Lower leg skin (tissue), 4 donors: ENCODE data around the gene PRAMEF15. TPM values are rescaled to one million over a fixed set of nuclear protein-coding genes. Genes with fewer than 3 reads are reported as not detected.
A peak's percentile ranks its signal among the peaks of the same experiment; 100 is the strongest.
"Not testable (repeated sequence)": the region's sequence is repeated elsewhere in the genome, so short reads cannot be mapped to it uniquely, and the experiment has no call there.

ENCODE experiments used
- DNase-seq, 2 donors: peaks; one replicate each; pipeline ENCODE4 v3.0.0-alpha.2; 2019; ENCODE audit warnings: low spot score in 2 of 2
- H3K4me3 ChIP-seq: fragments of 200-600 bp; sonication (generic); 2 replicates; pipeline ENCODE4 v1.5.1; 2017; ENCODE audit warnings: mild to moderate bottlenecking, low read depth; ENCODE audit not compliant: poor library complexity, severe bottlenecking
- WGBS, 2 donors: methylation state at CpG; one replicate each; pipeline ENCODE4 v1.1.5; 2018; 5-methylcytosine and 5-hydroxymethylcytosine counted together
- intact Hi-C: fragments of 100-400 bp; cut with DNase I; formaldehyde crosslinking; loops from one replicate; pipeline ENCODE4 v1.15.0; 2023; ENCODE audit warnings: low total_unique reads
- total RNA-seq, 4 donors: library from RNA; depleted of rRNA; stranded (reverse); fragments of >200 nt; gene quantifications; one replicate each; pipeline ENCODE4 v1.1.0, GENCODE V29; 2016

PRAMEF15 gene
- total RNA-seq, result not detected

DNA sequence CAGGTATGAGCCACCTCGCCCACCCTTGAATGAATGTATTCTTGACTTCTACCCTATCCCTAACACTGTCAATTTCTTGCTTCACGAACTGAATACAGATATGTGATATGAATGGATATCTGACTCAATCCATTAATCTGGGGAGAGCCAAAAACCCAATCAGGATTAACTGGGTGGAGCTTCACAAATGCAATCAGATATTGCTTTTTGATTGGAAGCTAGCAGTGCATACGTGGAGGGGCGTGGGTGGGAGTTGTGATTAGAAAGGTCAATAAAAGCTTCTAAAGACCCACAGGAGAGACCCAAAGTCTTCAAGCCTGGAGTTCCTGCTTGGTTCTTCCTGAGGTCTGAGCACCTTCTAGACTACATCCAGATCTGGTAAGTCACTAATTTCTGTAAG is at the start of gene PRAMEF15:
TSS of gene PRAMEF15 (plus strand) at position 301 of the 400 bp plus-strand sequence. CDS start 2,827 bp downstream, outside the sequence.
- DNase-seq, H3K4me3 ChIP-seq, intact Hi-C loops: not testable (repeated sequence)
- 51 to 58% methylated on average over 3 to 4 of the region's 4 CpGs for WGBS, 2 donors

DNA sequence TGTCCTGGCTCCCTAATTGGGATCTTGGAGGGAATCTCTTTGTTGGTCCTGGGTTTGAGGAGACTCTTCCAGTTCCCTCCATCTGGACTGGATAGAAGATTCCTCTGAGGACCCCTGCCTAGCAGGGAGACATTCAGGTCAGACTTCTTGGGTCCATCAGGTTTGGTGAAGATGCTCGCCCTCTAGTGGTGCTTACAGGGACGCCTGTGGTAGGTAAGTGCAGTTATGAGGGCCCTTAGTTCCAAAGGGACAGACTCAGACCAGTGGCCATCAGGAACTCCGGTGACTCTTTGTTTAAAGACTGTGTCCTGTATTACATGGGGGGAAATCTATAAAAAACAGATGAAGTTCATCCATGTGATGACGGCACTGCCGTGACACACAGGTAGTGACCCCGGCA is 38.4 kb upstream of the PRAMEF15 start:
- H3K4me3 ChIP-seq, intact Hi-C loops, DNase-seq: not testable (repeated sequence)
- WGBS, 2 donors, result 58% methylated on average over 5 of the region's 6 CpGs; no CpG with 5 or more reads in 1 of the 2 donors

- H3K4me3 ChIP-seq, DNase-seq, intact Hi-C loops: not testable (repeated sequence)
- 67 to 72% methylated on average over 3 of the region's 3 CpGs for WGBS, 2 donors
Observed at GRCh38 chr1:13279617-13280016, 35.8 kb upstream of the PRAMEF15 start.

- intact Hi-C loops, DNase-seq, H3K4me3 ChIP-seq: not testable (repeated sequence)
- WGBS, 2 donors, result no CpG with 5 or more reads among the region's 1 CpG
Observed at GRCh38 chr1:13285037-13285436, 30.3 kb upstream of the PRAMEF15 start, which contains the start of gene PRAMEF8. TSS of gene PRAMEF8 (minus strand) at chr1:13285137. CDS start at chr1:13284091, 1,046 bp downstream.

DNA sequence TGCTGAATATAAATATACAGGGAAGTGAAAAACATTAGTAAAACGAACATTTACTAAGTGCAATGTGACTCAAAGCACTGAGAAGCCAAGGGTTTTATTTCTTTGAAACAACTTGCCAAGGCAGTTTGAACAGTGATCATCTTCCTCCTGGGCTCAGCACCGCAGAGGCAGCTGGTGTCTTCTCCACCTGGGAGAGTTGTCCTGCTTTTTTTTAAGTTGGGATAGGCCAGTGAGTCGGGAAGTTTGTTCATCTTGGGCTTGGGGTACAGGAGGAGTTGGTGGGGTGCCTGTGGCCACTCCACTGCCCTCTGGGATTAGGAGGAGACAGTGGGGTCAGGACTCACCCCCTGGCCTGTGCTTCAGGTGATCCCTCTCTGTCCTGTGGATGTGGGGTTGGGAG is 26.4 kb upstream of the PRAMEF15 start:
- intact Hi-C loops, DNase-seq, H3K4me3 ChIP-seq: not testable (repeated sequence)
- WGBS, 2 donors, result 48 to 100% methylated on average over 1 to 3 of the region's 3 CpGs

DNA sequence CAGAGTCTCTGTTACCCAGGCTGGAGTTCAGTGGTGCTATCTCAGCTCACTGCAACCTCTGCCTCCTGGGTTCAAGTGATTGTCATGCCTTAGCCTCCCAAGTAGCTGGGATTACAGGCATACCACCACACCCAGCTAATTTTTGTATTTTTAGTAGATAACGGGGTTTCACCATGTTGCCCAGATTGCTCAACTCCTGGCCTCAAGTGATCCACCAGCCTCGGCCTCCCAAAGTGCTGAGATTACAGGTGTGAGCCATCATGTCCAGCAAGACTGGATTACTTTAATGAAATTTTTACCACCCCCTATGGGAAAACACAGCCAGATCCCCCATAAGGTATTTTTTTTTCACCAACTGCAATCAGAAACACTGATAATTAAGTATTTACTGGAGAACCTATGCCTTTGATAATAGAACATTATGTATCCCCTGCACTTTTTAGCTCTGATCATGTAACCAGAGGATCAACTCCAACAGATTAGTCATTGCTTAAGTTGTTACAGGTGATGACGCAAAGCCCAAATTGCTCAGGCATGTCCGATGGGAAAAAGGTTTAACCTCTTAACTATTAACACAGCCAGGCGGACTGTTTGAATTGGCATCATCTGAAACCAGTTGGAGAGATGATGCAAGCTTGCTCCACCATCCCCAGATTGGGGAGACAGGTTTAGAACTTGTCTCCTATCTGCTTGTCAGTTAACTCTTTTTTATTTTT is 18.0 kb upstream of the PRAMEF15 start:
- intact Hi-C loops, DNase-seq, H3K4me3 ChIP-seq: not testable (repeated sequence)
- 58 to 78% methylated on average over 2 of the region's 5 CpGs for WGBS, 2 donors

- WGBS, 2 donors, result 100% methylated on average over 2 of the region's 27 CpGs; no CpG with 5 or more reads in 1 of the 2 donors
- intact Hi-C loops, H3K4me3 ChIP-seq, DNase-seq: not testable (repeated sequence)
Observed at GRCh38 chr1:13298699-13299098, 16.7 kb upstream of the PRAMEF15 start.

- DNase-seq, H3K4me3 ChIP-seq, intact Hi-C loops: not testable (repeated sequence)
Observed at GRCh38 chr1:13302197-13302596, 13.2 kb upstream of the PRAMEF15 start.

GRCh38 chr1:13303239-13303638 is 12.1 kb upstream of the PRAMEF15 start, which contains the start of gene PRAMEF33:
TSS of gene PRAMEF33 (plus strand) at chr1:13303539. CDS start at chr1:13305955, 2,416 bp downstream.
- intact Hi-C loops, H3K4me3 ChIP-seq, DNase-seq: not testable (repeated sequence)
- WGBS, 2 donors, result no CpG with 5 or more reads among the region's 1 CpG

DNA sequence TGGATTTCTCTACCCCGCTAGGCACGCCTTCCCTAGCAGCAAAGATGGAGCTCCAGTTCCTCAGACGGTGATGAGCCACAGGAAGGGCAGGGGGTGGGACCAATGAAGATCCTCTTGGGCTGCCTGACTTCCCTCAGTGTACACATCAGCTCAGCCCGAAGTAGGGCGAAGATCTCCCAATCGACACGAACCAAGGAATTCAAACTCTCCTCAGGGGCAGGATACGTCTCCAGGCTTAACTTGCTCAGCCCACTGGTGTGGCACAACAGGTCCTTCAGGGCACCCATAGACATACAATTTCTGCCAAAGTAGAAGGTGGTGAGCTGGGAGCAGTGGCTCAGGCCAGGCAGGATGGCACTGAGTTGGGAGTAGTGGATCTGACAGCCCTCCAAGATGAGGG is 27.1 kb downstream of the PRAMEF15 start:
- peak in 1 of 2 donors; percentile 57 for DNase-seq
- 80 to 82% methylated on average over 8 of the region's 8 CpGs for WGBS, 2 donors
- intact Hi-C loops, H3K4me3 ChIP-seq: not testable (repeated sequence)

DNA sequence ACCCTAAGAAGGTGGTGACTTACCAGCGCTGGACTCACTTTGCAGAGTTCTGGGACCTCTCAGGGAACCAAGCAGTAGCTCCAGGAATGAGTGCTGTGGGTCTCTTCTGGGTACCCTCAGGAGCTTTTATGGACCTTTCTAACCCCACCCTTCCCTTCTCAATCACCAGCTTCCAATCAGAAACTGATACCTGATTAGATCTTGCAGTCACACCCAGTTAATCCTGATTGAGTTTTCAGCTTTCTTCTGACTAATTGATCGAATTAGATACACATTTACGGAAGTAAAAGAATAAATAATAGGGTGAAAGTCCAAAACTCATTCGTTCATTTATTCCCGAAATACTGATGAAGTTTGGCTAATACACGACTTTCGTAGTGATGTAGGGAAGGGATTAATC is 31.7 kb downstream of the PRAMEF15 start, which contains the start of gene PRAMEF14:
TSS of gene PRAMEF14 (minus strand) at position 101 of the 400 bp plus-strand sequence. CDS start 1,820 bp downstream, outside the sequence.
- intact Hi-C loops, H3K4me3 ChIP-seq, DNase-seq: not testable (repeated sequence)
- WGBS, 2 donors, result 70 to 81% methylated on average over 6 to 7 of the region's 7 CpGs

GRCh38 chr1:13353476-13353875 is 38.1 kb downstream of the PRAMEF15 start:
- WGBS, 2 donors, result 92 to 93% methylated on average over 8 of the region's 8 CpGs
- DNase-seq, result peak in 1 of 2 donors; percentile 56
- H3K4me3 ChIP-seq, intact Hi-C loops: not testable (repeated sequence)

DNA sequence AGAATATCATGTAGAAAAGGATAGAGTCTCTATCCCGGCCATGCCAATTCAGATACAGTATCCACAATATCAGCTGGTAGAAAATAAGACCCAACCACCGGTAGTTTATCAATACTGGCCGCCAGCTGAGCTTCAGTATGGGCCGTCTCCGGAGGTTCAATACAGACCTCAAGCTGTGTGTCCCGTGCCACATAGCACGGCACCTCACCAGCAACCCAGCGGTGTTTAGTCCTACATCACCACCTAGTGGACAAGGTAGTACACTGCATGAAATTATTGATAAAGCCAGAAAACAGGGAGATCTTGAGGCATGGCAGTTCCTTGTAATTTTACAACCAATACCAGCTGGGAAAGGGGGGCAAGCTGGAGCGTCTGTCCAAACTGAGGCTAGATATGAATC is 39.1 kb downstream of the PRAMEF15 start:
- H3K4me3 ChIP-seq, intact Hi-C loops, DNase-seq: not testable (repeated sequence)
- WGBS, 2 donors, result no CpG with 5 or more reads among the region's 9 CpGs

DNA sequence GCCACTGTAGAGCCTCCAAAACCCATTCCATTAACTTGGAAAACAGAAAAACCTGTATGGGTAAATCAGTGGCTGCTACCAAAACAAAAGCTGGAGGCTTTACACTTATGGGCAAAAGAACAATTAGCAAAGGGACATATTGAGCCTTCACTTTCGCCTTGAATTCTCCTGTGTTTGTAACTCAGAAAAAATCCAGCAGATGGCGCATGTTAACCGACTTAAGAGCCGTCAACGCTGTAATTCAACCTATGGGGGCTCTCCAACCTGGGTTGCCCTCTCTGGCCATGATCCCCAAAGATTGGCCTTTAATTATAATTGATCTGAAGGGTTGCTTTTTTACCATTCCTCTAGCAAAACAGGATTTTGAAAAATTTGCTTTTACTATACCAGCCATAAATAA is 41.4 kb downstream of the PRAMEF15 start:
- H3K4me3 ChIP-seq, result not testable (repeated sequence)
- peak; percentile 4 to 26 for DNase-seq
- intact Hi-C loops, result loop anchor here (5.0 kb wide), 1 partner anchor 181 kb away; no protein-coding TSS in a partner anchor
- WGBS, 2 donors, result 0 to 5% methylated on average over 5 of the region's 5 CpGs

GRCh38 chr1:13362364-13362763 is 47.0 kb downstream of the PRAMEF15 start:
- DNase-seq, intact Hi-C loops: not testable (repeated sequence)

More at GRCh38 chr1:13362364-13362763, 47.0 kb downstream of the PRAMEF15 start:
- WGBS, 2 donors, result 67 to 75% methylated on average over 1 of the region's 7 CpGs
- H3K4me3 ChIP-seq, result not testable (repeated sequence)
